ENCODE data around the gene TSPAN17. TPM values are rescaled to one million over a fixed set of nuclear protein-coding genes. Genes with fewer than 3 reads are reported as not detected.

TSPAN17 gene
- total RNA-seq, 1 donor from 2014 or later = 47.3 TPM

DNA sequence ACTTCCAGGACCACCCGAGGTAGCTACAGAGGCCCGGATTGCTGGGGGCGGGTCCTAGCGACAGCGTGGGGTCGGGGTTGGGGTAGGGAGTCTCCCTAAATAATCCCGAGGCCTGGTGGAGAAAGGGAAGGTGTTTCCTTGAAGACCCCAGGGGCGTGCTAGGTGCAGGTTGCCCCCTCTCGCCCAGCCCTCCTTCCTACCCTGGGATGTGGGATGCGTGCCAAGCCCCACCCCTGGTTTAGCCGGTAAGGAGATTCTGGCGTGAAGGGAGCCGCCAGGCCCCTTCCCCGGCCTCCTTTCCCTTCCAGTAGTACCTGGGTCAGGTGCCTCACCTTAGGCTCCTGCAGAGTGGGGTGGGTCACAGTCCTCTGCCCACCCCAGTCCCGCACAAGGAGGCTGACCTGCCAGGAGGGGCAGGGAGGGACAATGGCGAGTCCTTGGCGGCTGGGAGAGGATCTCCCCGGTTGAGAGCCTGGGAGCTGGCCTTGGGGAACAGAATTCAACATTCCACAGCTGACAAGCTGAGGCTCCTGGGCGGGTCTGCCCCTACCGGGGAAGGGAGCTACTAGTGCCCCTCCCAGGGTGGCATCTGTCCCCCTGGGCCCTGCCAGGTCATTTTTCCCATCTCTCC lies 674 bp downstream of the TSPAN17 start:
- no peaks in the 10 kb centered on the region for H3K27me3 Mint-ChIP-seq (ENCODE audit: low read depth)
- no peaks in the 10 kb centered on the region for H3K9me3 Mint-ChIP-seq
- peak overlapping the region; percentile 84 for H3K27ac Mint-ChIP-seq
- no peak for TF ChIP-seq CTCF (IDR thresholded peaks at IDR 0.05; ENCODE audit: unreplicated experiment)
- peak overlapping the region; percentile 89 for H3K4me3 Mint-ChIP-seq
- peak; percentile 64 to 83 for DNase-seq (ENCODE audit: low spot score in 2 of 2, unreplicated experiment in 2 of 2)
- peaks cover 2% of the 10 kb centered on the region for H3K36me3 Mint-ChIP-seq
- peaks cover 17% of the 10 kb centered on the region for H3K4me1 Mint-ChIP-seq

DNA sequence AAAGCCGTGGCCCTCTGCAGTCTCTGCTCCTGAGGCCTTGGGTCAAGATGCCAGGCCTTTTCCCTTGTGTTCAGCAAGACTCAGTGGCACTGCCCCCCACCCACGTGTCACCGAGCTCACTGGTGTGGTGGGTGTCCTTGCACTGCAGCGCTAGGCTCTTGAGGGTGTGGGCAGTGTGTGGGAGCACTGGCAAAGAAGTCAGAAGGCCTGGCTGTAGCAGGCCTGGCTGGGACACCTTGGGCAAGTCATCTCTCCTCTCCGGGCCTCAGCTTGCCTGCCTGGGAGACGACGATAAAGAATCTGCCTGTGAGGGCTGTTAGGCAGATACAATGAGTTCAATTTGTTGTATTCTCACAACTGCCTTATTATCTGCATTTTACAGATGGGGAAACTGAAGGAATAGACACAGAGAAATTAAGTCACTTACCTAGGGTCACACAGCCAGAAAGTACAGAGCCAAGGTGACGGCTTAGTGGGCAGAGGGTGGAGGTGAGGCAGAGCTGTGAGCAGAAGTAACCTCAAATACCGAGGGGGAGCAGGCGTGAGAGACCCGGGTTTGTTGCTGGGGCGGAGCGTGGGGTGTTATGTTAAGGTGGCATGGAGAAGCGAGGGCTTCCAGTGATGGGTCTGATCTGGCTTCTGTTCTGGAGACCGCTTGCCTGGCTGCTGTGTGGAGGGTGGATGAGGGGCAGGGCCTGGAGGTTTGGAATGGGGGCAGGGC lies 1.4 kb downstream of the TSPAN17 start:
- Mint-ChIP-seq H3K27me3 (ENCODE audit: low read depth) (no peaks in the 10 kb centered on the region), H3K9me3 (no peaks in the 10 kb centered on the region)

DNA sequence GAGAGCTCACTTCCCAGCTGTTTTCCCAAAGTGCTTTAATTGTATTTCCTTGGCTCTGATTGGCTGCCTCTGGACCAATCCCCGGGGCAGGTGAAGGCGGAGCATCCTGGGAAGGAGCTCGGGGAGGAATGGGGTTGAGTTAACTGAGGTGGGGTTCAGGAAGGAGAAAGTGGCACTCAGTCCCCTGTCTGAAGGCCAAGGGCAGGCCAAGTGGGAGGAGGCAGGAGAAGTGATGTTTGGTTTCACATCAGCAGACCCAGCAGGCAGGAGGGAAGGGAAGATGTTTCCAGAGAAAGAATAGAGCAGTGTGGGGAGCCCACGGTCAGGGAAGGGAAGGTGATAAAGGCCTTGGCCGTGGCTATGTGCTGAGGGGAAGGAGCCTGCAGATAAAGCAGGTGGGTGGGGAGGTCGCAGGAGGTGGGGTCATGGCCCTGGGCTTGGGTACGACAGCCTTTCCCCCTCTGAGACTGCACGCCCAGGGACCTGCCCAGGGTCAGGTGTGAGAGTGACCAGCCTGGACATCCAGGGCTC lies 3.1 kb downstream of the TSPAN17 start:
- Mint-ChIP-seq H3K4me3 (no peak overlapping the region), H3K27me3 (ENCODE audit: low read depth) (no peaks in the 10 kb centered on the region), H3K27ac (peak overlapping the region; percentile 28), H3K36me3 (peaks cover 10% of the 10 kb centered on the region), H3K4me1 (peaks cover 17% of the 10 kb centered on the region), H3K9me3 (no peaks in the 10 kb centered on the region)
- TF ChIP-seq CTCF (IDR thresholded peaks at IDR 0.05; ENCODE audit: unreplicated experiment) = no peak
- no peak for DNase-seq (ENCODE audit: low spot score in 2 of 2, unreplicated experiment in 2 of 2)

More for the DNA sequence above, 1.4 kb downstream of the TSPAN17 start:
- H3K4me3 Mint-ChIP-seq = peak overlapping the region; percentile 89
- TF ChIP-seq CTCF (IDR thresholded peaks at IDR 0.05; ENCODE audit: unreplicated experiment) = no peak
- peaks cover 6% of the 10 kb centered on the region for H3K36me3 Mint-ChIP-seq
- H3K27ac Mint-ChIP-seq = no peak overlapping the region
- DNase-seq (ENCODE audit: low spot score in 2 of 2, unreplicated experiment in 2 of 2) = no peak
- peaks cover 17% of the 10 kb centered on the region for H3K4me1 Mint-ChIP-seq

GRCh38 chr5:176651472-176651980 lies 4.2 kb downstream of the TSPAN17 start:
- Mint-ChIP-seq H3K27me3 (ENCODE audit: low read depth) (no peaks in the 10 kb centered on the region), H3K9me3 (no peaks in the 10 kb centered on the region), H3K36me3 (peaks cover 11% of the 10 kb centered on the region), H3K4me1 (peaks cover 17% of the 10 kb centered on the region), H3K4me3 (no peak overlapping the region), H3K27ac (no peak overlapping the region)
- no peak for DNase-seq (ENCODE audit: low spot score in 2 of 2, unreplicated experiment in 2 of 2)
- TF ChIP-seq CTCF (IDR thresholded peaks at IDR 0.05; ENCODE audit: unreplicated experiment) = no peak

DNA sequence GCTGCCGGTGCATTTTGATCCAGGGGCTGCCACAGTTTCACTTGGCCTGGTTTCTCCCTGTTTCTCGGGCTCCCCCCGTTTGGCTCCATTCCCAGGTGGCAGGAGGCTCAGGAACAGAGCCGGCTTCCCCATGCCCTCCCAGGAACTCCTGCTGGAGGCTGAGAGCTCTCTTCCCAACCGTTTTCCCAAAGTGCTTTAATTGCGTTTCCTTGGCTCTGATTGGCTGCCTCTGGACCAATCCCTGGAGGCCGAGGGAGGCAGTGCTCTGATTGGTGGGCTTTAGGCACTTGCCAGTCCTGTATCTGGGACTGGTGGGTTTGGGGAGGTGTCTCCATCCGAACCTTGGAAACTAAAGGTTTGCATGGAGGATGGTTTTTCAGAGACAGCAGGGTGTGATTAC lies 4.9 kb downstream of the TSPAN17 start:
- peaks cover 15% of the 10 kb centered on the region for H3K4me1 Mint-ChIP-seq
- H3K27ac Mint-ChIP-seq = no peak overlapping the region
- H3K27me3 Mint-ChIP-seq (ENCODE audit: low read depth) = no peaks in the 10 kb centered on the region
- H3K9me3 Mint-ChIP-seq = no peaks in the 10 kb centered on the region
- no peak for DNase-seq (ENCODE audit: low spot score in 2 of 2, unreplicated experiment in 2 of 2)
- H3K36me3 Mint-ChIP-seq = peaks cover 11% of the 10 kb centered on the region
- H3K4me3 Mint-ChIP-seq = no peak overlapping the region
- TF ChIP-seq CTCF (IDR thresholded peaks at IDR 0.05; ENCODE audit: unreplicated experiment) = no peak

Data from mesothelial cell of epicardium (in vitro differentiated cells).